Ishikawa (cell line): ENCODE results near the gene DUSP22.

Experiments
- CEBPB ChIP-seq: IDR thresholded peaks from 2 replicates; pipeline ENCODE4 v1.6.1; 2012
- CREB1 ChIP-seq: IDR thresholded peaks from 2 replicates; pipeline ENCODE4 v1.6.1; 2012; ENCODE audit warnings: low read depth
- EGR1 ChIP-seq: IDR thresholded peaks from 2 replicates; pipeline ENCODE4 v1.6.1; 2012
- EP300 ChIP-seq: IDR thresholded peaks from 2 replicates; pipeline ENCODE4 v1.6.1; 2012; ENCODE audit warnings: borderline replicate concordance
- FOXM1 ChIP-seq: IDR thresholded peaks from 2 replicates; pipeline ENCODE4 v1.6.1; 2012; ENCODE audit warnings: low read depth, borderline replicate concordance
- MAX ChIP-seq: IDR thresholded peaks from 2 replicates; pipeline ENCODE4 v1.6.1; 2012
- NFIC ChIP-seq: IDR thresholded peaks from 2 replicates; pipeline ENCODE4 v1.6.1; 2012
- RAD21 ChIP-seq: IDR thresholded peaks from 2 replicates; pipeline ENCODE4 v1.6.1; 2012; ENCODE audit warnings: low read depth
- REST ChIP-seq: IDR thresholded peaks from 2 replicates; pipeline ENCODE4 v1.6.1; 2012; ENCODE audit warnings: low read depth, mild to moderate bottlenecking
- TAF1 ChIP-seq: IDR thresholded peaks from 2 replicates; pipeline ENCODE4 v1.6.1; 2012; ENCODE audit warnings: low read depth, mild to moderate bottlenecking
- TCF12 ChIP-seq: IDR thresholded peaks from 2 replicates; pipeline ENCODE4 v1.6.1; 2012; ENCODE audit warnings: low read depth
- TEAD4 ChIP-seq: IDR thresholded peaks from 2 replicates; pipeline ENCODE4 v1.6.1; 2012
- USF1 ChIP-seq: IDR thresholded peaks from 2 replicates; pipeline ENCODE4 v1.6.1; 2012
- YY1 ChIP-seq: IDR thresholded peaks from 2 replicates; pipeline ENCODE4 v1.6.1; 2012; ENCODE audit warnings: low read depth
- ZBTB7A ChIP-seq: IDR thresholded peaks from 2 replicates; pipeline ENCODE4 v1.6.1; 2012; ENCODE audit warnings: low read depth

DUSP22 gene

GRCh38 chr6:280775-281468 is 11.4 kb upstream of the DUSP22 start:
- TF ChIP-seq TAF1 (no peak), FOXM1 (no peak), TEAD4 (no peak), NFIC (no peak), USF1 (no peak), ZBTB7A (no peak), RAD21 (no peak), TCF12 (no peak), EP300 (no peak), EGR1 (no peak), CREB1 (no peak), MAX (no peak), YY1 (no peak)

- TF ChIP-seq EP300 = no peak
- TF ChIP-seq ZBTB7A = no peak
- no peak for TF ChIP-seq USF1
- no peak for TF ChIP-seq FOXM1
- TF ChIP-seq CREB1 = no peak
- no peak for TF ChIP-seq CEBPB
- TF ChIP-seq EGR1 = no peak
- no peak for TF ChIP-seq MAX
- TF ChIP-seq TAF1 = no peak
- no peak for TF ChIP-seq TCF12
- TF ChIP-seq REST = no peak
- no peak for TF ChIP-seq TEAD4
- no peak for TF ChIP-seq NFIC
- no peak for TF ChIP-seq RAD21
- no peak for TF ChIP-seq YY1
These were observed 10.7 kb upstream of the DUSP22 start for GRCh38 chr6:281469-282103.

GRCh38 chr6:282177-282866 is 10.0 kb upstream of the DUSP22 start:
- no peak for TF ChIP-seq TCF12
- no peak for TF ChIP-seq CEBPB
- no peak for TF ChIP-seq FOXM1
- TF ChIP-seq YY1 = no peak
- TF ChIP-seq EP300 = no peak
- no peak for TF ChIP-seq EGR1

- no peak for TF ChIP-seq FOXM1
- TF ChIP-seq NFIC = no peak
These were observed 9.3 kb upstream of the DUSP22 start for GRCh38 chr6:282867-283416.

- TF ChIP-seq REST (no peak), CREB1 (no peak), TCF12 (no peak), NFIC (no peak), TAF1 (no peak)
These were observed 7.8 kb upstream of the DUSP22 start for GRCh38 chr6:284486-284885.
